GM20000 (cell line): Measurements from ENCODE around the gene PLBD1.

Source experiments
- DNase-seq: peaks from one replicate; pipeline ENCODE4 v3.0.0; 2012; ENCODE audit warnings: low spot score
- CTCF ChIP-seq: IDR thresholded peaks from 2 replicates; pipeline ENCODE4 v1.5.1; 2012; ENCODE audit warnings: mild to moderate bottlenecking, control low read depth; ENCODE audit errors: extremely low read depth, missing control alignments

The PLBD1 gene

GRCh38 chr12:14525964-14526363 lies 41.7 kb downstream of the PLBD1 start:
- no peak for DNase-seq
- no peak for TF ChIP-seq CTCF

GRCh38 chr12:14521822-14522221 lies 45.9 kb downstream of the PLBD1 start:
- no peak for DNase-seq
- TF ChIP-seq CTCF: no peak

GRCh38 chr12:14514946-14515345 lies 52.7 kb downstream of the PLBD1 start:
- no peak for TF ChIP-seq CTCF
- no peak for DNase-seq

GRCh38 chr12:14514154-14514842 lies 53.4 kb downstream of the PLBD1 start:
- peak; percentile 21 for DNase-seq
- TF ChIP-seq CTCF: no peak

- DNase-seq: no peak
- no peak for TF ChIP-seq CTCF
Observed at GRCh38 chr12:14510574-14510973, 57.1 kb downstream of the PLBD1 start.

- no peak for DNase-seq
- TF ChIP-seq CTCF: no peak
Observed at GRCh38 chr12:14505626-14506596, 61.8 kb downstream of the PLBD1 start.

GRCh38 chr12:14495326-14495725 lies 72.4 kb downstream of the PLBD1 start:
- DNase-seq: no peak
- TF ChIP-seq CTCF: no peak
